GM08714 (cell line): Measurements from ENCODE around the gene ABRACL.
"Not testable (repeated sequence)": the region's sequence is repeated elsewhere in the genome, so short reads cannot be mapped to it uniquely, and the experiment has no call there.

ENCODE experiments used
- H3K4me3 ChIP-seq: fragments of 200-500 bp; sonication (Bioruptor generic); 2 replicates; pipeline ENCODE4 v1.5.1; 2014; ENCODE audit warnings: mild to moderate bottlenecking, low read length, inconsistent platforms
- ZNF274 ChIP-seq: IDR thresholded peaks from 2 replicates; pipeline ENCODE4 v1.6.1; 2012; ENCODE audit warnings: mild to moderate bottlenecking, low read depth, low read length

The ABRACL gene

DNA sequence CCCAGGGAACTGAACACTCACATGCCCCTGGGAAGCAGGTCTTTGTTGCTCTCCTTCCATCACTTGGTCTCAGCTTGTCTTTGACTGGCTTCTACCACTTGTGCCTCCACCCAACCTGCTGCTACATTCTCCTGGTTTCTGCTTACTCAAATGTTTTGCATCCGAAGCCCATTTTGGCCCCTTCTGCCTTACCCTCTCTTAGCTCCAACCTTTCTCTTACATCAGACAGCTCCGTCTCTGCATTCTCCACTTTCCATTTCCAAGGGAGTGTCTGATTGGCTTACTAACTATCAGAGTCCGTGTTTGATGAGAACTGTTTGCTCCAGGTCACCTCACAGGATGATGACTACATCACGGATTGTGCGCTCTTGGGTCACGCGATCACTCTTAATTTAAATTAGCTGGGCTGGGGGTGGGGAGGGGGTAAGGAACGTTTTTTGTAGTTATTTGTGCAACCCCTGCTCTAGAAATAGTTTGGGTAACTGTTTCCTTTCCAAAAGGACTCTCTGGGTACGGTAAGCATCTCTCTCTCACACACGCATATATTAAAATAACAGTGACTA, 844 bp upstream of the ABRACL start:
- peak overlapping the region; percentile 82 for H3K4me3 ChIP-seq
- TF ChIP-seq ZNF274, result no peak

- H3K4me3 ChIP-seq, result peak overlapping the region; percentile 82
These were observed 309 bp upstream of the ABRACL start for GRCh38 chr6:139028215-139028657.

GRCh38 chr6:139029470-139030227, 1.1 kb downstream of the ABRACL start:
- no peak for TF ChIP-seq ZNF274
- H3K4me3 ChIP-seq, result peak overlapping the region; percentile 82

More at GRCh38 chr6:139028215-139028657, 309 bp upstream of the ABRACL start:
- no peak for TF ChIP-seq ZNF274

DNA sequence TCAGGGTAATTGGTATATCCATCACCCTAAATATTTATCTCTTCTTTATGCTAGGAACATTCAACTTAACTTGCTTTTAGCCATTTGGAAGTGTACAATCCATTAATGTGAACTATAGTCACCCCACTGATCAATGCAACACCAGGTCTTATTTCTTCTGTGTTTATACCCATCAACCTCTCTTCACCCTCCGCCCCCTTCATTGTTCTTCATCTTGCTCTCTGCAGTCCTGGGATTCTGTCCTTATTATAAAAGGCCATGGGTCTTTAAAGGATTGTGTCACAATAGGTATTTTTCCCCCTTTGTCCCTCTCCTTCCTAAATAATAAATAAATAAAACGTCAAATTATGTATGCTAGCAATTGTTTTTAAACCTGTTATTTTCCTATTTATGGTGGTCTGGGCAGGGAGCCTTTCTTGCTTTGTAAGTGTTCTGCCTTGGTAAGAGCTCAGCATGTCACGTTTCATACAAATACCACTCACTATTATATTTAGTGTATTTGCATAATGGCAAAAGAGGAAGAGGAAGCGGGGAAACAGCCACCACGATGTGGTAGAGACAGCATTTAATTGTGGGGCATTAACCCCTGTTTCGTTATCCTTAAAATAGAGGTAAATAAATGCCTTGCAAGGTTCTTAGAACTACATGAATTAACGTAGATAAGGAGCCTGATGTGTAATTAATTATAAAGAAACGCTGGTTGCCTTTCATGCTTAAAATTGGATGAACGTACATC, 1.9 kb downstream of the ABRACL start:
- no peak for TF ChIP-seq ZNF274
- H3K4me3 ChIP-seq, result peak overlapping the region; percentile 82

DNA sequence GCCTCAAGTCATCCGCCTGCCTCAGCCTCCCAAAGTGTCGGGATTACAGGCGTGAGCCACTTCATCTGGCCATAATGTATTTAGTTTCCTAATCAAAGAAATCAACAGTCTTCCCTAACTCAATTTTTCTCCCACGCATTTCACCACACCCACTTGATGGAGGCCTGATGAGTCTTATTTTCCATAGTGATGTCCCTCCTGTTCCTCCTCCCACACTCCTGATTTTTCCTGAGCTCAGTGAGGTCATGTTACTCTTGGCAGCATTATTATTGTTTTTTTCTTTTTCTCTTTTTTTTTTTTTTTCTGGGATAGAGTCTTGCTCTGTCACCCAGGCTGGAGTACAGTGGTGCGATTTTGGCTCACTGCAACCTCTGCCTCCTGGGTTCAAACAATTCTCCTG, 8.9 kb downstream of the ABRACL start:
- TF ChIP-seq ZNF274, result no peak
- no peak overlapping the region for H3K4me3 ChIP-seq

- TF ChIP-seq ZNF274, result no peak
- H3K4me3 ChIP-seq, result no peak overlapping the region
These were observed 15.7 kb downstream of the ABRACL start for GRCh38 chr6:139044250-139044649.

- no peak overlapping the region for H3K4me3 ChIP-seq
- no peak for TF ChIP-seq ZNF274
These were observed 19.1 kb downstream of the ABRACL start for GRCh38 chr6:139047677-139048076.

DNA sequence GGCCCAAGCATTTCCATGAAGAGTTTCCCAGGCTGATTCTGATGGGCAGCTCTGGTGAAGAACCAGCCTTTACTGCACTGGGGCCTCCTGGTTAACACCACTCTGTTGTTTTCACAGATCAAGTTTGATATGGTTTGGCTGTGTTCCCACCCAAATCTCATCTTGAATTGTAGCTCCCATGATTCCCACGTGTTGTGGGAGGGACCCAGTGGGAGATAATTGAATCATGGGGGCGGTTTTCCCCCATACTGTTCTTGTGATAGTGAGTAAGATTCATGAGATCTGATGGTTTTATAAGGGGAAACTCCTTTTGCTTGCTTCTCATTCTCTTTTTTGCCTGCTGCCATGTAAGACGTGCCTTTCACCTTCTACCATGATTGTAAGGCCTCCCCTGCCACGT, 20.4 kb downstream of the ABRACL start:
- not testable (repeated sequence) for H3K4me3 ChIP-seq

- not testable (repeated sequence) for H3K4me3 ChIP-seq
These were observed 21.7 kb downstream of the ABRACL start for GRCh38 chr6:139050131-139050769.

GRCh38 chr6:139050770-139051313, 22.3 kb downstream of the ABRACL start:
- TF ChIP-seq ZNF274, result no peak
- H3K4me3 ChIP-seq, result no peak overlapping the region

DNA sequence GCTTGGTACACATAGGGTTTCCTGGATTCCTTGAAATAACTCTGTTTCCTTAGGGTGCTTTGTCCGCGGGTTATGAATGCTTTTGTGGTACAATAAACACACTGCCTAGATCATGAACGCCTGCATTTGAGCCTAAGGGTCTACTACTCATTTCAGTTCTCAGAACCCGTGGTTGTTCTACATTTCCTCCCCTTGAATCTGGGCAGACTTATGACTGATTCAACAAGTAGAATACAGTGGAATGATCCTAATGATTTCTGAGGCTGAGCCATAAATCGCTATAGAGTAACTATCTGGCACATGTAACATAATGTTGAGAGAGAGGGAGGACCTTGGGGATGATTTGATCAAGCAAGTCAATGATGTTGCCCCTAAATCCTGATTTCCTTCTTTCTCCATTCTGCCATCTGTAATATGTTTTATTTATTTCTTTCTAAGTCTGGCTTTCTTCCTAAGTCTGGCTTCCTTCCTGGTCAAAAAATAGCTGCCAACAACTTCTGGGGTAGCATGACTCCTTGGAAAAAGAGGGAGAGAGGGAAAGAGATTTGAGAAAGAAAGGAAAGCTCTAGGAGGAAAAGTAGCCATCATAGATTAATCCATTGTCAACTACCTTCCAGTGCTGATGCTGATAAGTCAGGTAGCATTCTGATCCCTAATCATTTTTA, 23.0 kb downstream of the ABRACL start:
- H3K4me3 ChIP-seq, result no peak overlapping the region
- no peak for TF ChIP-seq ZNF274

DNA sequence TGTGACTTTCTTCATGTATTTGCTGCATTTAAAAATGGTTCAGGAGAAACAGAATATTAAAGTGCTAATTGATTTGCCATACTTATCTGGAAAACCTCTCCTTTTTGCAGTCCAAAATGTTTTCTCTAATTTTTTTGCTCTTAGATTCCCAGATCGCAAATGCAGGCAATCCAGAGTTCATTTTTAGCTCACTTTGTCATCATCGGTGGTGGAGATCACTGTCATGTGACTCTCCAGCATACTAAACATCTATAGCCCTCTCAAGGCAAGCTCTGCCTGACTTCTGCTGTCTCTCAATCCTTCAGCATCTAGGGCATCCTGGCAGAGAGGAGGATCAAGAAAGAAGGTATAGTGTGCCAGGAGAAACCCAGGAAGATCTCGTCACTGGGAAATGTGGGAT, 24.8 kb downstream of the ABRACL start:
- TF ChIP-seq ZNF274, result no peak
- H3K4me3 ChIP-seq, result no peak overlapping the region

DNA sequence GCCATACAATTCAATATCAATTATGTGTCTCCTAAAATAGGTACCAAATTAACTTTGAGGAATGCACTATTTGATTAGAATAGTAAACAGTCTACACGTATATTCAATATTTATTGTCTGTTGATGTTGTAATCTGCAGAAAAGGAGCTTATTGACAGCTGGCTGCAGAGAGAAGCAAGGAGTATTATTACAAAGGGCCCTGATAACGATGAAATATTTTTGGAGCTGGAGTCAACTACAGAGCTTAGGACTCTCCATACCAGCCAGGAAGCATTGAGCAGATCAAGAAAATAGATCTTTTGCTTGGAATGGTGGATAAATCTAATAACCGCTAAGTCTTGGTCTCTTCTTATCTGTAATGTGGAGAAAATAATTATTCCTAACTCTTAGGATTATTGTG, 25.5 kb downstream of the ABRACL start:
- TF ChIP-seq ZNF274, result no peak
- H3K4me3 ChIP-seq, result no peak overlapping the region

GRCh38 chr6:139055709-139056108, 27.2 kb downstream of the ABRACL start:
- no peak overlapping the region for H3K4me3 ChIP-seq
- no peak for TF ChIP-seq ZNF274
